Dedifferentiated amniotic fluid mesenchymal stem cell (primary cell): Measurements from ENCODE around the gene CD84.
"Not testable (repeated sequence)": the region's sequence is repeated elsewhere in the genome, so short reads cannot be mapped to it uniquely, and the experiment has no call there.

ENCODE experiments used
- DNase-seq: peaks from one replicate; pipeline ENCODE4 v3.0.0-alpha.2; 2016; ENCODE audit errors: extremely low spot score

Gene CD84

GRCh38 chr1:160503087-160503486 is 76.2 kb downstream of the CD84 start:
- DNase-seq: no peak

DNA sequence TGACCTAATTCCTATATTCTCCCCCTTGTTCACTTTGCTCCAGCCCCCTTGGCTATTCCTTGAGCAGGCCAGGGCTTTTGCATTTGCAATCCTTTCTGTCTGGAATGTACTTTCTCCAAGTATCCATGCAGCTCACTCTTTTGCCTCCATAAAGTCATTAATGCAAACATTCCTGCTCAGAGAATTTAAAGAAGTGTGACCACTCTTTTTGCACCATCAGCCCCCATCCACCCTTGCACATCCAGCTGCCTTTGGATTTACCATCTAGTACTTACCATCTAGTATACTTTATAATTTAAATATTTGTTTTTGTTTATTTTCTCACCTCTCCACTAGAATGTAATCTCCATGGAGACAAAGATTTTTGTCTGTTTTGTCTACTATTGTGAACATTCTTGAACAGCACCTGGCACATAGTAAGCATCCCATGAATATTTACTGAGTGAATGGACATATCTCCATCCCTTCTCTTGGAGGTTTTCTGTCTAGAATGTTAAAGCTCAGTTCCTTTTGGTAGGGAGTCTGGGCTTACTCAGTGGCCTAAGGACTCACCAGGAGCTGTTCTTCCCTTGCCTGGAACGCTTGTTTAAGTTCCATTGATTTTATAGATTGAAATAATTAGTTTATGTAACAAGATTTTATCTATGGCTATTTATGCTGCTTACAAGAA is 78.8 kb downstream of the CD84 start:
- no peak for DNase-seq

DNA sequence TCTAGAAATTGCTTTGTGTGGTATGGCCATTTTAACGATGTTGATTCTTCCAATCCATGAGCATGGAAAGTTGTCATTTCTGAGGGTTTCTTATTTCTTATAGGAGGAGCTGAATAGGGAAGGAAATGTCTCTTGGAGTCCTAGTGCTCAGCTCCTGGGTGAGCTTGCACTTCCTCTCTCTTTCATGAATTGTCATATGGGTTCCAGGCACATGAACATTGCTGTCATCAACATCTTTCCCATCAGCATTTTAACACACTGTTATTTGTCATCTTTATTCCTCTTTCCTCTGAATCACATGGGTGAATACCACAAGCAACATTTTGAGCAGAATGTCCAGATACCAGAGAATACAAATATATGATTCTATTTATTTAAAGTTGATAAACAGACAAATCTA is 79.7 kb downstream of the CD84 start:
- no peak for DNase-seq

GRCh38 chr1:160498301-160499065 is 80.8 kb downstream of the CD84 start:
- not testable (repeated sequence) for DNase-seq

- DNase-seq: no peak
Observed at GRCh38 chr1:160496334-160496733, 83.0 kb downstream of the CD84 start.

DNA sequence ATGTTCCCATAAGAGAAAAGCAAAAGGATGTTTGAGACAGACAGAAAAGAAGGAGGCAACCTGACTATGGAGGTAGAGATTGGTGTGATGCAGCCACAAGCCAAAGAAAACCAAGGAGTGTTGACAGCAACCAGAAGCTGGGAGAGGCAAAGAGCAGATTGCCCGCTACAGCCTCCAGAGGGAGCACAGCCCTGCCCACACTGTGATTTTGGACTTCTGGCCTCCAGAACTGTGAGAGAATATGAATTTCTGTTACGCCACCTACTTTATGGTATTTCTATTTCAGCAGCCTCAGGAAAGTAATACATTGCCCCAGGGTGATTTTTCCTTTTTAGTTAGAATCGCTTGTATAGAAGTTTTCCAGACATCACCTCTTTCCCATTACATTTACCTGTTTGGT is 84.7 kb downstream of the CD84 start:
- DNase-seq: no peak

GRCh38 chr1:160492617-160493016 is 86.7 kb downstream of the CD84 start:
- DNase-seq: no peak

GRCh38 chr1:160491981-160492380 is 87.3 kb downstream of the CD84 start:
- no peak for DNase-seq
